Measurements from ENCODE around the gene PTPRM. TPM values are rescaled to one million over a fixed set of nuclear protein-coding genes. Genes with fewer than 3 reads are reported as not detected.

The PTPRM gene
- total RNA-seq, 1 experiment from 2014 or later = 14.5 TPM

- TF ChIP-seq EZH2phosphoT487 (IDR thresholded peaks at IDR 0.05; ENCODE audit: borderline replicate concordance) = no peak
- no peak for TF ChIP-seq FOSL1 (IDR thresholded peaks at IDR 0.05; ENCODE audit: low read depth)
- no peak for TF ChIP-seq ZFX (IDR thresholded peaks at IDR 0.05)
- TF ChIP-seq, protein P1, sequence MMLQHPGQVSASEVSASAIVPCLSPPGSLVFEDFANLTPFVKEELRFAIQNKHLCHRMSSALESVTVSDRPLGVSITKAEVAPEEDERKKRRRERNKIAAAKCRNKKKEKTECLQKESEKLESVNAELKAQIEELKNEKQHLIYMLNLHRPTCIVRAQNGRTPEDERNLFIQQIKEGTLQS (IDR thresholded peaks at IDR 0.05) = no peak
- TF ChIP-seq RAD21 (IDR thresholded peaks at IDR 0.05; ENCODE audit: low read depth) = no peak
Measured at GRCh38 chr18:8208716-8209115, 641.6 kb downstream of the PTPRM start (continued).

DNA sequence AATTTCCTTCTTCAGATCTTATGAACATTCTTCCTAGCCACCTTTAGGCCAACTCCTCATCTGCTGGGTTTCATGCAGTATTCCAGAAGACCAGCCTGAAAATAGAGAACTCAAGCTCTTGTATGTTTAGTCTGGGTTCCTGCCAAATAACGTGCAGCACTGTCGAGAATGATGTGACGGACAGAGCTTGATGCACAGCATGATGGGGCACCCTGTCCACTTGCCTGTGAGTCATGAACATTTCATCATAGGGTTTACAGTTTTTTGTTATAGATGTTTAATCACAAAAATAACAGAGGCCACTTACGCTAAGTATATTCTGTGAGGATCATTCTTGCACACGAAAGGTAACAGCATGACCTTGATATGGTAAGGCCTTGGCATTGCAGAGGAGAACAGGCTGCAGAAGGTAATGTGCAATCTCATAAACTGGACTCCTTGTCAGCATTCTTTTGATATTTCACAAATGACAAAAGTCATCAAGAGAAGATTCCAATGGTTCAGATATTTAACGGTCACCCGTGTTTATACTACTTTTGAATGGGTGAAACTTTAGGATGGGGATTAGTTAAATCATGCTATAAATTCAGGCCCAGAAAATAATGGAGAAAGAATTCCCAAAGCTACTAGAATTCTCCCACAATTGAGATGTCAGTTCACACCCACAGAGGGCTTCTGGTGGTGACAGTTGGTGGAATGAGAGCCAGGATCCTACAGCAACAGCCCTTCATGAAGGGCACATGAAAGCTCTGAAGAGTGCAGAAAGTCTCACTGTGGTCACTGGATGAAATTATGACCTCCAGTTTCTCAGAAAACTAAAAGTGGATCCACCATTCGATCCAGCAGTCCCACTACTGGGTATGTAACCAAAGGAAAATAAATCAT is 646.0 kb downstream of the PTPRM start:
- Histone ChIP-seq H3K9ac (ENCODE audit: low read length) (no peak overlapping the region), H3K36me3 (ENCODE audit: control insufficient read depth in 1 of 2, insufficient read depth in 2 of 2, low read length in 2 of 2) (no peaks in the 10 kb centered on the region), H4K20me1 (ENCODE audit: insufficient read depth) (no peaks in the 10 kb centered on the region), H3K4me1 (ENCODE audit: control insufficient read depth in 1 of 2, insufficient read depth in 2 of 2, low read length in 2 of 2) (no peaks in the 10 kb centered on the region), H3K79me2 (ENCODE audit: insufficient read depth, low read length) (no peaks in the 10 kb centered on the region), H3K9me3 (ENCODE audit: control insufficient read depth in 1 of 2, insufficient read depth in 1 of 2, low read depth in 1 of 2, low read length in 2 of 2) (no peaks in the 10 kb centered on the region), H3K27me3 (ENCODE audit: insufficient read depth, low read length) (no peaks in the 10 kb centered on the region), H3K9me2 (ENCODE audit: insufficient read depth) (no peaks in the 10 kb centered on the region), H3K27ac (ENCODE audit: low read depth, low read length) (no peak overlapping the region), H2AFZ (ENCODE audit: low read depth, low read length, poor library complexity, severe bottlenecking) (no peak overlapping the region), H3K4me3 (replicated peaks in 1 of 2; ENCODE audit: low read depth in 1 of 2, low read length in 2 of 2) (no peak overlapping the region), H3K4me2 (ENCODE audit: low read length) (no peak overlapping the region)
- CTCF ChIA-PET = no interaction called here
- DNase-seq (ENCODE audit: low read depth, low spot score) (no peak), ATAC-seq (no peak)
- TF ChIP-seq ZNF274 (IDR thresholded peaks at IDR 0.05; ENCODE audit: low read depth, low read length) (no peak), YY1 (IDR thresholded peaks at IDR 0.05; ENCODE audit: extremely low read depth, insufficient replicate concordance, low read depth, low read length) (no peak), CTCF (IDR thresholded peaks at IDR 0.05 in 2 of 3, conservative IDR thresholded peaks at IDR 0.05 in 1 of 3; ENCODE audit: borderline replicate concordance in 1 of 3, insufficient read depth in 1 of 3, low read depth in 2 of 3, low read length in 2 of 3) (no peak), CEBPB (IDR thresholded peaks at IDR 0.05; ENCODE audit: low read depth) (0 out of 2 replicates have a peak, but pooled peaks have one; percentile 29), REST (IDR thresholded peaks at IDR 0.05; ENCODE audit: low read depth) (no peak), EGR1 (IDR thresholded peaks at IDR 0.05; ENCODE audit: low read depth) (no peak)
- RAD21 ChIA-PET (ENCODE audit: low non-redundant PET in 1 of 2, low total read pairs in 2 of 2, uncharacterized antibody in 2 of 2, unreplicated experiment in 2 of 2) = no interaction called here
- intact Hi-C loops (cut with micrococcal nuclease) = no loop called here
- POLR2A ChIA-PET = no interaction called here
- no TSS peak for BruUV-seq (replicated peaks)

Data from HCT116 (cell line).